ENCODE results near the gene NCSTN.

The NCSTN gene

GRCh38 chr1:160366731-160367515 is 23.7 kb downstream of the NCSTN start, which contains the start of gene NHLH1:
TSS of gene NHLH1 (plus strand) at chr1:160367071. CDS start at chr1:160370732, 3,661 bp downstream.
- H3K36me3 ChIP-seq (ENCODE audit: control insufficient read depth, insufficient read depth, low read length): no peaks in the 10 kb centered on the region
- H3K4me1 ChIP-seq: no peaks in the 10 kb centered on the region
- no peak within 1 kb of the TSS for H2AFZ ChIP-seq
- no peaks in the 10 kb centered on the region for H3K9me3 ChIP-seq (ENCODE audit: control insufficient read depth, low read length)
- TF ChIP-seq CTCF (IDR thresholded peaks at IDR 0.05): no peak
- H3K27me3 ChIP-seq (ENCODE audit: control insufficient read depth, insufficient read depth, low read length): no peaks in the 10 kb centered on the region
- no peak within 1 kb of the TSS for H3K9ac ChIP-seq
- H3K4me3 ChIP-seq (ENCODE audit: low read depth, low read length): no peak within 1 kb of the TSS
- no peak within 1 kb of the TSS for H3K4me2 ChIP-seq (ENCODE audit: low read length)
- no peak within 1 kb of the TSS for H3K27ac ChIP-seq
- H3K79me2 ChIP-seq: no peaks in the 10 kb centered on the region

DNA sequence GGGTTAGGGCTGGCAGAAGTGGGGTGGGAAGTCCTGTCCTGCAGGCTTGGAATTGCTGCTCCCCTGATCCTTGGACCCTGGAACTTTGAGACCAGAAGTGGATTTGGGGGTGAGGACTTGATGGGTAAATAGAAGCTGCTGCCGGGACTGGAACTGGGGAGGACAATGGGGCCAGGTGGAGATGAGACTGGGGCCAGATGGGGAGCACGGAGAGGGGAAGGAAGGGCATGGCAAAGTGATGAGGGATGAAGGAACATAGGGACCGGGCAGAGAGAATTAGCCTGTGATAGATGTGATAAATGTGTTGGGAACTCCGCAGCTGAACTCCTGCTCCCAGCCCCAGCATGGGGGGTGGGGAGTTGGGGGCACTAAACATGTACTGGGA is 24.3 kb downstream of the NCSTN start:
- H3K27me3 ChIP-seq (ENCODE audit: control insufficient read depth, insufficient read depth, low read length): no peaks in the 10 kb centered on the region
- no peak overlapping the region for H3K9ac ChIP-seq
- H3K9me3 ChIP-seq (ENCODE audit: control insufficient read depth, low read length): no peaks in the 10 kb centered on the region
- no peak overlapping the region for H3K27ac ChIP-seq
- H3K4me1 ChIP-seq: no peaks in the 10 kb centered on the region
- H2AFZ ChIP-seq: no peak overlapping the region
- H3K79me2 ChIP-seq: no peaks in the 10 kb centered on the region
- H3K4me3 ChIP-seq (ENCODE audit: low read depth, low read length): no peak overlapping the region
- TF ChIP-seq CTCF (IDR thresholded peaks at IDR 0.05): no peak
- H3K36me3 ChIP-seq (ENCODE audit: control insufficient read depth, insufficient read depth, low read length): no peaks in the 10 kb centered on the region
- H3K4me2 ChIP-seq (ENCODE audit: low read length): no peak overlapping the region

- no peaks in the 10 kb centered on the region for H3K27me3 ChIP-seq (ENCODE audit: control insufficient read depth, insufficient read depth, low read length)
- H3K9me3 ChIP-seq (ENCODE audit: control insufficient read depth, low read length): no peaks in the 10 kb centered on the region
- no peak overlapping the region for H3K4me3 ChIP-seq (ENCODE audit: low read depth, low read length)
- H3K4me1 ChIP-seq: no peaks in the 10 kb centered on the region
- H3K79me2 ChIP-seq: no peaks in the 10 kb centered on the region
- no peak overlapping the region for H3K27ac ChIP-seq
- no peaks in the 10 kb centered on the region for H3K36me3 ChIP-seq (ENCODE audit: control insufficient read depth, insufficient read depth, low read length)
- no peak overlapping the region for H3K9ac ChIP-seq
- H2AFZ ChIP-seq: no peak overlapping the region
- TF ChIP-seq CTCF (IDR thresholded peaks at IDR 0.05): no peak
- H3K4me2 ChIP-seq (ENCODE audit: low read length): no peak overlapping the region
Measured at GRCh38 chr1:160367934-160368923, 25.0 kb downstream of the NCSTN start.

DNA sequence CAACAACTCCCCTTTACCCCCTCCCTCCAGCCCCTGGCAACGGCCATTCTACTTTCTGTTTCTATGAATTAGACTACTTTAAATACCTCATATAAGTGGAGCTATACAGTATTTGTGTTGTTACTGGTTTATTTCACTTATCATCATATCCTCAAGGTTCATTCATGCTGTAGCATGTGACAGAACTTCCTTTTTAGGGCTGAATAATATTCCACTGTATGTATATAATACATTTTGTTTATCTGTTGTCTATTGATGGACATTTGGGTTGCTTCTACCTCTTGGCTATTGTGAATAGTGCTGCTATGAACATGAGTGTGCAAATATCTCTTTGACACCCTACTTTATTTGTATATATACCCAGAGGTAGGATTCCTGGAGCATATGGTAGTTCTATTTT is 25.9 kb downstream of the NCSTN start:
- no peak overlapping the region for H3K9ac ChIP-seq
- no peak overlapping the region for H3K4me3 ChIP-seq (ENCODE audit: low read depth, low read length)
- H3K27me3 ChIP-seq (ENCODE audit: control insufficient read depth, insufficient read depth, low read length): no peaks in the 10 kb centered on the region
- no peak for TF ChIP-seq CTCF (IDR thresholded peaks at IDR 0.05)
- no peaks in the 10 kb centered on the region for H3K79me2 ChIP-seq
- H2AFZ ChIP-seq: no peak overlapping the region
- H3K4me1 ChIP-seq: no peaks in the 10 kb centered on the region
- H3K9me3 ChIP-seq (ENCODE audit: control insufficient read depth, low read length): no peaks in the 10 kb centered on the region
- no peak overlapping the region for H3K27ac ChIP-seq
- no peak overlapping the region for H3K4me2 ChIP-seq (ENCODE audit: low read length)
- H3K36me3 ChIP-seq (ENCODE audit: control insufficient read depth, insufficient read depth, low read length): no peaks in the 10 kb centered on the region
